ENCODE results near the gene CCM2L. TPM values are rescaled to one million over a fixed set of nuclear protein-coding genes. Genes with fewer than 3 reads are reported as not detected.

Gene CCM2L
- total and polyA plus RNA-seq, 2 donors (not counting 1 experiment from before 2014, with no cell fraction given) = not detected

DNA sequence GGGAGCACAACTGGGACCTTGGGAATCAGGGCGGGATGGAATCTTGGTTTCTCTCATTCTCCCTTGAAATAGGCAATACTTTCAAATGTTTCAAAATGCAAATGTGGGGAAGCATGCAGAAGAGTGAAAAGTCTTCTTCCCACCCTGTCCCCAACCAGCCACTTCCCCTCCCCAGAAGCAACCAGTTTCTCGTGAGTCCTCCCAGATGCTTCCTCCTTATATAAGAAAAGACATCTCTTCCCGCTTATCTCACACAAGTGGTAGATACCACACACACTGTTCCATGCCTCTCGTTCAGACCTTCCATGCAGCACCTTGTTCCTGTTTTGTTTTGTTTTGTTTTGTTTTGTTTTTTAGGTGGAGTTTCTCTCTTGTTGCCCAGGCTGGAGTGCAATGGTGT lies 67.0 kb downstream of the CCM2L start:
- TF ChIP-seq EZH2 (IDR thresholded peaks at IDR 0.05; ENCODE audit: borderline replicate concordance, insufficient read depth, low read depth, low read length, poor library complexity, severe bottlenecking) = no peak
- H3K9ac ChIP-seq (ENCODE audit: low read length) = no peak overlapping the region
- POLR2A ChIA-PET = no interaction called here
- Mint-ChIP-seq H3K27me3 (no peaks in the 10 kb centered on the region), H3K27ac (no peak overlapping the region), H3K4me3 (no peak overlapping the region), H3K4me1 (peaks cover 3% of the 10 kb centered on the region), H3K9me3 (ENCODE audit: insufficient read depth) (no peaks in the 10 kb centered on the region)
- intact Hi-C loops (cut with micrococcal nuclease) = no loop called here
- H3K4me1 ChIP-seq (ENCODE audit: control insufficient read depth in 2 of 2, insufficient read depth in 2 of 2, low read length in 2 of 2) = no peaks in the 10 kb centered on the region
- no peaks in the 10 kb centered on the region for H3K9me3 ChIP-seq (ENCODE audit: control extremely low read depth in 1 of 3, control insufficient read depth in 2 of 3, insufficient read depth in 1 of 3, low read length in 2 of 3)
- ATAC-seq (ENCODE audit: low read depth) (no peak), DNase-seq (no peak)
- WGBS (ENCODE audit: insufficient coverage) = 0% methylated on average over 1 of the region's 4 CpGs
- peaks cover 9 to 52% of the 10 kb centered on the region in 2 experiments for H3K36me3 ChIP-seq (replicated peaks in 1 of 2; ENCODE audit: control extremely low read depth in 1 of 2, control insufficient read depth in 1 of 2, extremely low read depth in 1 of 2, insufficient read depth in 2 of 2, low read length in 1 of 2)
- H3K4me2 ChIP-seq (replicated peaks; ENCODE audit: low read depth, low read length, poor library complexity, severe bottlenecking) = no peak overlapping the region
- H3K4me3 ChIP-seq (ENCODE audit: control extremely low read depth in 1 of 5, extremely low read depth in 1 of 5, insufficient read depth in 1 of 5, low read depth in 2 of 5, low read length in 4 of 5) = no peak overlapping the region
- H3K27me3 ChIP-seq (replicated peaks in 1 of 4; ENCODE audit: control extremely low read depth in 1 of 4, control insufficient read depth in 3 of 4, insufficient read depth in 4 of 4, low read length in 3 of 4) = no peaks in the 10 kb centered on the region
- H3K27ac ChIP-seq (ENCODE audit: low read length in 2 of 2) = no peak overlapping the region
- H4K20me1 ChIP-seq (ENCODE audit: control insufficient read depth, insufficient read depth, low read length, poor library complexity, severe bottlenecking) = no peaks in the 10 kb centered on the region
- H3K79me2 ChIP-seq (ENCODE audit: control insufficient read depth, insufficient read depth, low read length) = no peaks in the 10 kb centered on the region
- no peak overlapping the region for H2AFZ ChIP-seq (ENCODE audit: insufficient read depth, low read depth, low read length, poor library complexity, severe bottlenecking)
- CTCF ChIA-PET = no interaction called here

DNA sequence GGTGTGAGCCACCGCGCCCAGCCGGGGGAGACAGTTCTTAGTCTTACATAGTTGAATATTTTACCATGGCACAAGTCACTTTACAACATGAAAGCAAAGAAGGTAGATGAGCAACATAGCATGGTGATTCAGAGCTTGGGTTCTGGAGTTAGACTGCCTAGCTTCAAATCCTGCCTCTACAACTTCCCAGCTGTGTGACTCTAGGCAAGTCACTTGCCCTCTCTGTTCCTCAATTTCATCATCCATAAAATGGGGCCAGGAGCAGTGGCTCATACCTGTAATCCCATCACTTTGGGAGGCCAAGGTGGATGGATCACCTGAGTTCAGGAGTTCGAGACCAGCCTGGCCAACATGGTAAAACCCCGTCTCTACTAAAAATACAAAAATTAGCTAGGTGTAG lies 68.1 kb downstream of the CCM2L start:
- no peaks in the 10 kb centered on the region for H3K4me1 ChIP-seq (ENCODE audit: control insufficient read depth in 2 of 2, insufficient read depth in 2 of 2, low read length in 2 of 2)
- no peak for TF ChIP-seq EZH2 (IDR thresholded peaks at IDR 0.05; ENCODE audit: borderline replicate concordance, insufficient read depth, low read depth, low read length, poor library complexity, severe bottlenecking)
- TF ChIP-seq, protein P1, sequence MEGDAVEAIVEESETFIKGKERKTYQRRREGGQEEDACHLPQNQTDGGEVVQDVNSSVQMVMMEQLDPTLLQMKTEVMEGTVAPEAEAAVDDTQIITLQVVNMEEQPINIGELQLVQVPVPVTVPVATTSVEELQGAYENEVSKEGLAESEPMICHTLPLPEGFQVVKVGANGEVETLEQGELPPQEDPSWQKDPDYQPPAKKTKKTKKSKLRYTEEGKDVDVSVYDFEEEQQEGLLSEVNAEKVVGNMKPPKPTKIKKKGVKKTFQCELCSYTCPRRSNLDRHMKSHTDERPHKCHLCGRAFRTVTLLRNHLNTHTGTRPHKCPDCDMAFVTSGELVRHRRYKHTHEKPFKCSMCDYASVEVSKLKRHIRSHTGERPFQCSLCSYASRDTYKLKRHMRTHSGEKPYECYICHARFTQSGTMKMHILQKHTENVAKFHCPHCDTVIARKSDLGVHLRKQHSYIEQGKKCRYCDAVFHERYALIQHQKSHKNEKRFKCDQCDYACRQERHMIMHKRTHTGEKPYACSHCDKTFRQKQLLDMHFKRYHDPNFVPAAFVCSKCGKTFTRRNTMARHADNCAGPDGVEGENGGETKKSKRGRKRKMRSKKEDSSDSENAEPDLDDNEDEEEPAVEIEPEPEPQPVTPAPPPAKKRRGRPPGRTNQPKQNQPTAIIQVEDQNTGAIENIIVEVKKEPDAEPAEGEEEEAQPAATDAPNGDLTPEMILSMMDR (IDR thresholded peaks at IDR 0.05) = no peak
- H3K9ac ChIP-seq (ENCODE audit: low read length) = no peak overlapping the region
- no peak overlapping the region for H2AFZ ChIP-seq (ENCODE audit: insufficient read depth, low read depth, low read length, poor library complexity, severe bottlenecking)
- Mint-ChIP-seq H3K27me3 (no peaks in the 10 kb centered on the region), H3K4me1 (peaks cover 3% of the 10 kb centered on the region), H3K9me3 (ENCODE audit: insufficient read depth) (no peaks in the 10 kb centered on the region), H3K27ac (no peak overlapping the region), H3K4me3 (no peak overlapping the region)
- no peaks in the 10 kb centered on the region for H3K27me3 ChIP-seq (replicated peaks in 1 of 4; ENCODE audit: control extremely low read depth in 1 of 4, control insufficient read depth in 3 of 4, insufficient read depth in 4 of 4, low read length in 3 of 4)
- ATAC-seq (ENCODE audit: low read depth) (no peak), DNase-seq (no peak)
- no peaks in the 10 kb centered on the region for H4K20me1 ChIP-seq (ENCODE audit: control insufficient read depth, insufficient read depth, low read length, poor library complexity, severe bottlenecking)
- no peak overlapping the region for H3K27ac ChIP-seq (ENCODE audit: low read length in 2 of 2)
- intact Hi-C loops (cut with micrococcal nuclease) = no loop called here
- H3K9me3 ChIP-seq (ENCODE audit: control extremely low read depth in 1 of 3, control insufficient read depth in 2 of 3, insufficient read depth in 1 of 3, low read length in 2 of 3) = no peaks in the 10 kb centered on the region
- ChIA-PET CTCF (interaction anchor here (1.7 to 4.3 kb wide), 2 partner anchors 44 to 47 kb away, joined by 6 to 24 read pairs; no protein-coding TSS in a partner anchor), POLR2A (no interaction called here)
- no peak overlapping the region for H3K4me3 ChIP-seq (ENCODE audit: control extremely low read depth in 1 of 5, extremely low read depth in 1 of 5, insufficient read depth in 1 of 5, low read depth in 2 of 5, low read length in 4 of 5)
- H3K79me2 ChIP-seq (ENCODE audit: control insufficient read depth, insufficient read depth, low read length) = no peaks in the 10 kb centered on the region
- H3K4me2 ChIP-seq (replicated peaks; ENCODE audit: low read depth, low read length, poor library complexity, severe bottlenecking) = no peak overlapping the region
- no CpG with 5 or more reads among the region's 5 CpGs for WGBS (ENCODE audit: insufficient coverage)
- H3K36me3 ChIP-seq (replicated peaks in 1 of 2; ENCODE audit: control extremely low read depth in 1 of 2, control insufficient read depth in 1 of 2, extremely low read depth in 1 of 2, insufficient read depth in 2 of 2, low read length in 1 of 2) = peaks cover 9 to 50% of the 10 kb centered on the region in 2 experiments
